ENCODE results near the gene ARHGEF1.

DNA sequence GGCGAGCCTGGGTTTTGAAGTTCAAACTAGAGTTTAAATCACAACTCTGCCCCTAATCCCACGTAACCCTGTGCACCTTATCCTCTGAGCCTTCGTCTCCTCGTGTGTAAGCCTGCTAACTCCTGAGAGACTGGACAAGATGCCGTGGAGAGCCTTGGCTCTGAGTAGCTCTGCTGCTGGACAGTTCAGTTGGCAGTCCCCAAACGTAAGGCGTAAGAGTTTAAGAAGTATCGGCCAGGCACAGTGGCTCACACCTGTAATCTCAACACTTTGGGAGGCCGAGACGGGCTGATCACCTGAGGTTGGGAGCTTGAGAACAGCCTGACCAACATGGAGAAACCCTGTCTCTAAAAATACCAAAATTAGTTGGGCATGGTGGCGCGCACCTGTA lies 10.6 kb upstream of the ARHGEF1 start:
- TF ChIP-seq, protein P1, sequence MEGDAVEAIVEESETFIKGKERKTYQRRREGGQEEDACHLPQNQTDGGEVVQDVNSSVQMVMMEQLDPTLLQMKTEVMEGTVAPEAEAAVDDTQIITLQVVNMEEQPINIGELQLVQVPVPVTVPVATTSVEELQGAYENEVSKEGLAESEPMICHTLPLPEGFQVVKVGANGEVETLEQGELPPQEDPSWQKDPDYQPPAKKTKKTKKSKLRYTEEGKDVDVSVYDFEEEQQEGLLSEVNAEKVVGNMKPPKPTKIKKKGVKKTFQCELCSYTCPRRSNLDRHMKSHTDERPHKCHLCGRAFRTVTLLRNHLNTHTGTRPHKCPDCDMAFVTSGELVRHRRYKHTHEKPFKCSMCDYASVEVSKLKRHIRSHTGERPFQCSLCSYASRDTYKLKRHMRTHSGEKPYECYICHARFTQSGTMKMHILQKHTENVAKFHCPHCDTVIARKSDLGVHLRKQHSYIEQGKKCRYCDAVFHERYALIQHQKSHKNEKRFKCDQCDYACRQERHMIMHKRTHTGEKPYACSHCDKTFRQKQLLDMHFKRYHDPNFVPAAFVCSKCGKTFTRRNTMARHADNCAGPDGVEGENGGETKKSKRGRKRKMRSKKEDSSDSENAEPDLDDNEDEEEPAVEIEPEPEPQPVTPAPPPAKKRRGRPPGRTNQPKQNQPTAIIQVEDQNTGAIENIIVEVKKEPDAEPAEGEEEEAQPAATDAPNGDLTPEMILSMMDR (IDR thresholded peaks at IDR 0.05): no peak
- no peak for TF ChIP-seq POLR2AphosphoS5 (IDR thresholded peaks at IDR 0.05)
- no peak for TF ChIP-seq POLR2A (IDR thresholded peaks at IDR 0.05)

All from prostate gland (tissue), 2 donors.